Prostate gland (tissue), 2 donors: ENCODE results near the gene FBXW8. TPM values are rescaled to one million over a fixed set of nuclear protein-coding genes. Genes with fewer than 3 reads are reported as not detected.

ENCODE experiments used
- DNase-seq: peaks from one replicate; pipeline ENCODE4 v3.0.0-alpha.2; 2019; ENCODE audit warnings: low spot score
- H3K27ac ChIP-seq, 2 donors: fragments of 200-600 bp; sonication (generic); 2 replicates each; pipeline ENCODE4 v1.5.1; 2017 to 2019
- H3K27me3 ChIP-seq: fragments of 200-600 bp; sonication (generic); replicated peaks from 2 replicates; pipeline ENCODE4 v1.5.1; 2019; ENCODE audit not compliant: insufficient read depth
- H3K36me3 ChIP-seq, 2 donors: fragments of 200-600 bp; sonication (generic); 1 replicate in 1 of 2; 2 replicates in 1 of 2; pipeline versions ENCODE4 v1.5.1 to v1.8.1; 2017 to 2019
- H3K4me1 ChIP-seq: fragments of 200-600 bp; sonication (generic); replicated peaks from 2 replicates; pipeline ENCODE4 v1.5.1; 2019
- H3K4me3 ChIP-seq, 2 donors: fragments of 200-600 bp; sonication (generic); 2 replicates each; pipeline ENCODE4 v1.5.1; 2017 to 2019
- H3K9me3 ChIP-seq: fragments of 200-600 bp; sonication (generic); 2 replicates; pipeline ENCODE4 v1.5.1; 2017
- POLR2A ChIP-seq: fragments of 450-650 bp; IDR thresholded peaks from one replicate; pipeline ENCODE4 v1.6.1; 2016; ENCODE audit warnings: antibody characterized with exemption, mild to moderate bottlenecking
- POLR2AphosphoS5 ChIP-seq: sonication (generic); formaldehyde crosslinking; IDR thresholded peaks from one replicate; pipeline ENCODE4 v1.6.1; 2017; ENCODE audit warnings: antibody characterized with exemption
- WGBS: methylation state at CpG from one replicate; pipeline ENCODE4 v1.1.5; 2018; 5-methylcytosine and 5-hydroxymethylcytosine counted together
- intact Hi-C: fragments of 100-400 bp; cut with DNase I; formaldehyde crosslinking; loops from one replicate; pipeline ENCODE4 v1.14.2; 2022
- total RNA-seq, 2 donors: library from RNA; depleted of rRNA; stranded (reverse); fragments of >200 nt; gene quantifications; one replicate each; pipeline ENCODE4 v1.1.0, GENCODE V29; 2016
- TF ChIP-seq, protein P1 (sequence below), 4 experiments: fragments of 200-600 bp in 2 of 4; fragments of 450-650 bp in 2 of 4; sonication (generic) in 2 of 4; IDR thresholded peaks; 1 replicate in 3 of 4; 2 replicates in 1 of 4; pipeline ENCODE4 v1.5.1; 2016 to 2019; ENCODE audit warnings: antibody characterized with exemption in 4 of 4, mild to moderate bottlenecking in 2 of 4, moderate library complexity in 2 of 4

FBXW8 gene
- total RNA-seq, 2 donors from 2014 or later, result 20.8 to 26.7 TPM

DNA sequence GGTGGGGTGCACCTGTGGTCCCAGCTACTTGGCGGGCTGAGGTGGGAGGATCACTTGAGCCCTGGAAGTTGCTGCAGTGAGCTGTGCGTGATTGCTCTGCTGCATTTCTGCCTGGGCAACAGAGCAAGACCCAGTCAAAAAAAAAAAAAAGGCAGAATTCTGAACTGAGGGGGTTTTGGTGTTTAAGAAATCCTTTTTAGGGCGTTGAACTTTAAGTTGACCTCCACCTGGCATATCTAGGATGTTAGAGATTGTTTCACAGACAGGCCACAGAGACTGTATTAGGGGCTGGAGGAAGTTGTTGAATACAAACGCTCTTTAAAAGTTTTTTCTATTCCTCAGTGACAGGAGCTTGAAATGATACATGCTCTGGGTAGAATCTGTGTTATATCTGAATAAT lies 60.5 kb downstream of the FBXW8 start:
- Histone ChIP-seq H3K9me3 (no peaks in the 10 kb centered on the region), H3K4me1 (no peaks in the 10 kb centered on the region), H3K27ac (no peak overlapping the region), H3K4me3 (no peak overlapping the region), H3K27me3 (no peaks in the 10 kb centered on the region), H3K36me3 (no peaks in the 10 kb centered on the region)
- WGBS, result 95% methylated on average over 4 of the region's 4 CpGs
- intact Hi-C loops, result no loop called here
- no peak for DNase-seq
- TF ChIP-seq, protein P1, sequence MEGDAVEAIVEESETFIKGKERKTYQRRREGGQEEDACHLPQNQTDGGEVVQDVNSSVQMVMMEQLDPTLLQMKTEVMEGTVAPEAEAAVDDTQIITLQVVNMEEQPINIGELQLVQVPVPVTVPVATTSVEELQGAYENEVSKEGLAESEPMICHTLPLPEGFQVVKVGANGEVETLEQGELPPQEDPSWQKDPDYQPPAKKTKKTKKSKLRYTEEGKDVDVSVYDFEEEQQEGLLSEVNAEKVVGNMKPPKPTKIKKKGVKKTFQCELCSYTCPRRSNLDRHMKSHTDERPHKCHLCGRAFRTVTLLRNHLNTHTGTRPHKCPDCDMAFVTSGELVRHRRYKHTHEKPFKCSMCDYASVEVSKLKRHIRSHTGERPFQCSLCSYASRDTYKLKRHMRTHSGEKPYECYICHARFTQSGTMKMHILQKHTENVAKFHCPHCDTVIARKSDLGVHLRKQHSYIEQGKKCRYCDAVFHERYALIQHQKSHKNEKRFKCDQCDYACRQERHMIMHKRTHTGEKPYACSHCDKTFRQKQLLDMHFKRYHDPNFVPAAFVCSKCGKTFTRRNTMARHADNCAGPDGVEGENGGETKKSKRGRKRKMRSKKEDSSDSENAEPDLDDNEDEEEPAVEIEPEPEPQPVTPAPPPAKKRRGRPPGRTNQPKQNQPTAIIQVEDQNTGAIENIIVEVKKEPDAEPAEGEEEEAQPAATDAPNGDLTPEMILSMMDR (IDR thresholded peaks at IDR 0.05), result no peak
- no peak for TF ChIP-seq POLR2A
- TF ChIP-seq POLR2AphosphoS5, result no peak

DNA sequence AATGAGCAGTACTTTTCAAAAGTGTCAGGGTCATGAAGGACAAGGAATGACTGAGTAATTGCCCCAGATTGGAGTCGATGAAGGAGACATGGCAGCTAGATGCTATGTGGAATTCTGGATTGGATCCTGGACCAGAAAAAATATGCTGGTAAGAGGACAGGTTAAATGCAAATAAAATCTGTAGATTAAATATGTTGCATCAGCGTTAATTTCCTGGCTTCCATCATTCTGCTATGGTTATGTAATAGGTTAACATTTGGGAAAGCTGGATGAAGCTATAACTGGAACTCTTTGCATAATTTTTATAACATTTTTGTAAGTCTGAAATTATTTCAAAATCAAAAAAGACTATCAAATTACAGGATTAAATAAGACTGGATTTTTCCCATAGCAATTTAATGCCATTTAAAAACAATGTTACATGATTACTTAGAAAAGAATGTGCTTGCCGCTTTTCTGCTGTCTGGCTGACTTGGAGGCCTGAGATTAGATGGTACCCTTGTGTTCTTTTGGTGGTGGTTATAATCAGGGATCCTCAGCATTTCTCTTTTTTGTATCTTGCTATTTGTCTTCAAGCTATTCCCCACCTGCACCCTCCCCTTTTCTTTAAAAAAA lies 65.1 kb downstream of the FBXW8 start:
- Histone ChIP-seq H3K27me3 (no peaks in the 10 kb centered on the region), H3K9me3 (no peaks in the 10 kb centered on the region), H3K27ac (no peak overlapping the region), H3K36me3 (no peaks in the 10 kb centered on the region), H3K4me3 (no peak overlapping the region), H3K4me1 (no peaks in the 10 kb centered on the region)
- WGBS, result 92% methylated on average over 3 of the region's 3 CpGs
- intact Hi-C loops, result no loop called here
- DNase-seq, result no peak
- TF ChIP-seq POLR2AphosphoS5 (no peak), POLR2A (no peak)
- TF ChIP-seq, protein P1 (IDR thresholded peaks at IDR 0.05), result no peak

GRCh38 chr12:116977465-116978380 lies 67.0 kb downstream of the FBXW8 start:
- H3K27ac ChIP-seq, result no peak overlapping the region
- H3K27me3 ChIP-seq, result no peaks in the 10 kb centered on the region
- DNase-seq, result no peak
- intact Hi-C loops, result no loop called here
- TF ChIP-seq POLR2AphosphoS5 (no peak), POLR2A (no peak)
- TF ChIP-seq, protein P1 (IDR thresholded peaks at IDR 0.05), result no peak
- no peaks in the 10 kb centered on the region for H3K9me3 ChIP-seq
- WGBS, result 87% methylated on average over 13 of the region's 13 CpGs
- H3K4me1 ChIP-seq, result no peaks in the 10 kb centered on the region
- no peaks in the 10 kb centered on the region for H3K36me3 ChIP-seq
- H3K4me3 ChIP-seq, result no peak overlapping the region

DNA sequence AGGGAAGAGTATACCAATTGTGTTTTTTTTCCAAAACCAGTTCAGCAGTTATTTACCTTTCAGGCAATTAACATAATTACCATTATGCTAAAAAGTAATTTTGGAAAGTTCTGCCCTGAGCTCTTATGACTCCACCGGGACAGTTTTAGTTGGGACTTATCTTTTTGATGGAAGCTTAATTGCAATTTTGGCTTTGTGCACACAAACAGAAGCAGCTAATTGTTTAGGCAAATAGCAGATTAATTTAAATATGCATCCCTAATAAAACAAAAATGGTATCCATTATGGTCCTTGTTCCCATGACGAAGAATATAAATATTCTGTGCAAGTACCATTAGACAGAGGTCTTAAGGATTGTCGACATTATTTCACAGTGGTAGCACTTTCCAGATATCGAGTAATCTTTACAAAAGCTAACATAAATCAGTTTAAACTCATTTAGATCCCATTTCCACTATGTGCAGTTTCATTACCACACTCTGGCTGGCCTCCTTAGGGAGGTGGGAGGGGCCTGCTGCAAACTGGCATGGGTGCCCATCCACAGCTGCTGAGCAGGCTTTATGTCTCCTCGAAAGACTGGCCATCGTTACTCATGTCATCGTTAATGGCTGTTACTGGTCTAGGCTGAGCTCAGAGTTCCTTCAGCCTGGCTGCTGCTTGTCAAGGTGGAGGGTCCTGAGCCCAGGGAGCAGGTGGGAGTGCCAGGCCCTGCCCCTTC lies 68.2 kb downstream of the FBXW8 start:
- no peak overlapping the region for H3K27ac ChIP-seq
- H3K36me3 ChIP-seq, result no peaks in the 10 kb centered on the region
- H3K4me1 ChIP-seq, result no peaks in the 10 kb centered on the region
- TF ChIP-seq, protein P1 (IDR thresholded peaks at IDR 0.05), result no peak
- TF ChIP-seq POLR2A (no peak), POLR2AphosphoS5 (no peak)
- DNase-seq, result no peak
- no peaks in the 10 kb centered on the region for H3K27me3 ChIP-seq
- 68% methylated on average over 7 of the region's 7 CpGs for WGBS
- H3K4me3 ChIP-seq, result no peak overlapping the region
- intact Hi-C loops, result no loop called here
- H3K9me3 ChIP-seq, result no peaks in the 10 kb centered on the region
